Neural cell (in vitro differentiated cells): ENCODE measurements around the gene MAML3.

Source experiments
- CTCF ChIP-seq: fragments of 450-650 bp; IDR thresholded peaks from 2 replicates; pipeline ENCODE4 v1.5.1; 2014; ENCODE audit warnings: antibody characterized with exemption, mild to moderate bottlenecking, moderate library complexity; ENCODE audit not compliant: poor library complexity, severe bottlenecking
- EP300 ChIP-seq: fragments of 450-650 bp; conservative IDR thresholded peaks from 2 replicates; pipeline ENCODE4 v1.6.1; 2014; ENCODE audit warnings: antibody characterized with exemption, mild to moderate bottlenecking, moderate library complexity; ENCODE audit not compliant: poor library complexity, severe bottlenecking
- EZH2 ChIP-seq: fragments of 200-600, 300-800 bp; shearing (Covaris generic), sonication (generic); IDR thresholded peaks from 2 replicates; pipeline ENCODE4 v1.6.1; 2014; ENCODE audit warnings: antibody characterized with exemption, low read length, borderline replicate concordance, mild to moderate bottlenecking; ENCODE audit not compliant: insufficient read depth, poor library complexity, severe bottlenecking
- MXI1 ChIP-seq: fragments of 450-650 bp; conservative IDR thresholded peaks from 2 replicates; pipeline ENCODE4 v1.6.1; 2014; ENCODE audit warnings: antibody characterized with exemption, mild to moderate bottlenecking; ENCODE audit not compliant: poor library complexity, severe bottlenecking
- POLR2AphosphoS5 ChIP-seq: IDR thresholded peaks from 2 replicates; pipeline ENCODE4 v1.6.1; 2012
- RAD21 ChIP-seq: fragments of 450-650 bp; conservative IDR thresholded peaks from 2 replicates; pipeline ENCODE4 v1.6.1; 2014; ENCODE audit warnings: antibody characterized with exemption, mild to moderate bottlenecking, moderate library complexity
- REST ChIP-seq: IDR thresholded peaks from 2 replicates; pipeline ENCODE4 v1.6.1; 2012; ENCODE audit warnings: borderline replicate concordance
- SMC3 ChIP-seq: fragments of 450-650 bp; conservative IDR thresholded peaks from 2 replicates; pipeline ENCODE4 v1.6.1; 2014; ENCODE audit warnings: antibody characterized with exemption, mild to moderate bottlenecking, moderate library complexity; ENCODE audit not compliant: poor library complexity
- TAF1 ChIP-seq: IDR thresholded peaks from 2 replicates; pipeline ENCODE4 v1.6.1; 2012; ENCODE audit warnings: low read depth

- TF ChIP-seq EP300 (no peak), CTCF (no peak), EZH2 (no peak), MXI1 (no peak), POLR2AphosphoS5 (no peak), REST (no peak), RAD21 (no peak), SMC3 (no peak), TAF1 (no peak)
Observed at GRCh38 chr4:140162596-140162995, 8.6 kb upstream of the MAML3 start.
